Subcutaneous adipose tissue (tissue), 4 donors: ENCODE measurements around the gene CDKL5. TPM values are rescaled to one million over a fixed set of nuclear protein-coding genes. Genes with fewer than 3 reads are reported as not detected.

ENCODE experiments used
- CTCF ChIP-seq: fragments of 450-650 bp; IDR thresholded peaks from one replicate; pipeline ENCODE4 v1.5.1; 2016; ENCODE audit warnings: low read depth, mild to moderate bottlenecking, control low read depth, antibody characterized with exemption, moderate library complexity
- total RNA-seq, 4 donors: library from RNA; depleted of rRNA; stranded (reverse); fragments of >200 nt; gene quantifications; one replicate each; pipeline ENCODE4 v1.1.0, GENCODE V29; 2016

CDKL5 gene
- total RNA-seq, 4 donors from 2014 or later, result 4.6 to 6.2 (median 5.4) TPM

- no peak for TF ChIP-seq CTCF
Observed at GRCh38 chrX:18491587-18492340, 66.4 kb downstream of the CDKL5 start.

- TF ChIP-seq CTCF, result no peak
Observed at GRCh38 chrX:18534949-18535348, 109.5 kb downstream of the CDKL5 start.

- TF ChIP-seq CTCF, result no peak
Observed at GRCh38 chrX:18537068-18537467, 111.7 kb downstream of the CDKL5 start.

- TF ChIP-seq CTCF, result no peak
Observed at GRCh38 chrX:18537524-18537923, 112.1 kb downstream of the CDKL5 start.

GRCh38 chrX:18542131-18542530 lies 116.7 kb downstream of the CDKL5 start:
- no peak for TF ChIP-seq CTCF

GRCh38 chrX:18542905-18543304 lies 117.5 kb downstream of the CDKL5 start:
- no peak for TF ChIP-seq CTCF

- TF ChIP-seq CTCF, result no peak
Observed at GRCh38 chrX:18543738-18544137, 118.3 kb downstream of the CDKL5 start.
